GM18520 (cell line): ENCODE measurements around the gene DGKE.

Experiments
- ATAC-seq: cut with Tn5 transposase; IDR thresholded peaks from one replicate; pipeline ENCODE4 v1.9.1; 2021; ENCODE audit not compliant: unreplicated experiment

The DGKE gene

DNA sequence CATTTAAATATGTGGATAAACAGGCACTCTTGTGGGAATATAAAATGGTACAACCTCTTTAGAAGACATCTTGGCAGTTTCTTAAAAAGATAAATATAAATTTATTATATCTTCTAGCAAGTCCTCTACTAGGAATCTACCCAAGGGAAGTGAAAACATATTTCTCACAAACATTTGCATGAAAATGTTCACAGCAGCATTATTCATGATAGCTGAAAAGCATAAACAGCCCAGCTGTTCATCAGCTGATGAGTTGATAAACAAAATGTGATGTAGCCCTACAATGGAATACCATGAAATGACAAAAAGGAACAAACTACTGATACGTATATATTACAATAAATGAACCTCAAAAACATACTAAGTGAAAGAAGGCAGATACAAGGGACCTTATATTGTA, 12.0 kb downstream of the DGKE start:
- no peak for ATAC-seq

DNA sequence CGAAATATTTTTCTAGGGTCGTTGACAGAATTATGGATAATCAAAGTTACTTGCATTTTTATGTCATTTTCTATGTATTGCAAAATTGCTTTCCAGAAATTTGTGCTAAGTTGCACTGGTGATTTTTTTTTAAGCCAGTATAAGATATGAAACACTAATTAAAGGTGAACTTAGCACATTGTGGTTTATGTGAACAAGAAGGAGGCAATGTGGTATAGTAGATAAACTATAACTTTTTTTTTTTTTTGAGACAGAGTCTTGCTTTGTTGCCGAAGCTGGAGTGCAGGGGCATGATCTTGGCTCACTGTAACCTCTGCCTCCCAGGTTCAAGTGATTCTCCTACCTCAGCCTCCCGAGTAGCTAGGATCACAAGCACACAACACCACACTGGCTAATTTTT, 13.2 kb downstream of the DGKE start:
- no peak for ATAC-seq

DNA sequence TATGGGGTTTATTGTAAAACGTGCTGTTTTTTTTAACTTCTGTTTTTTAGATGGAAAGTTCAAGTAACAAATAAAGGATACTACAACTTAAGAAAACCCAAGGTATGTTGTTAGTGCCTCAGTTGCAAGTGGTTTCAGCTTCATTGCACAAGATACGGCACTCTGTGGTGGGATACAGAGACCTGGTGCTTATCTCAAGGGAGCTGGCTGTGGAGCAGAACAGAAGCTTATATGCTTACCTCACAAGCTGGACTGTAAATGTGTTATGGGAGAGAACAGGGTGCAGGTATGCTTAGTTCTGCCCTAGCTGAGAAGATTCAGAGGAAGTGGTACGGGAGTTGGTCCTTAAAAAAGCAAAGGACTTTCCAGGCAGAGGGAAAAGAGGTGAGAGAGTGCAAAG, 15.2 kb downstream of the DGKE start:
- no peak for ATAC-seq

DNA sequence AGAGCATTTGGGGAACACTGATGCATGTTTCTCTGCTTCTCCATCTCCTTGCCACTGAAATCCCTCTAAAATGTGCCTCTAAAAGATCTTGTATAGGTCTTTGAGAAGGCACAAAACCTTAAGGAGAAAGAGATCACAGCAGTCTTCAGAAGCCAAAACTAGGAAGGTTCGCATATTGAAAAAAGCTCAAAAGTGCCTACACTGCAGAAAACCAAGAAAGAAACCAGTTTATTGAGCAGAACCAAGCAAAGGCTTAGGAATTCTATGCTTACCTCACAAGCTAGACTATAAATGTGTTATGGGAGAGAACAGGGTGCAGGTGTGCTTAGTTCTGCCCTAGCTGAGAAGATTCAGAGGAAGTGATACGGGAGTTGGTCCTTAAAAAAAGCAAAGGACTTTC, 16.6 kb downstream of the DGKE start:
- no peak for ATAC-seq

DNA sequence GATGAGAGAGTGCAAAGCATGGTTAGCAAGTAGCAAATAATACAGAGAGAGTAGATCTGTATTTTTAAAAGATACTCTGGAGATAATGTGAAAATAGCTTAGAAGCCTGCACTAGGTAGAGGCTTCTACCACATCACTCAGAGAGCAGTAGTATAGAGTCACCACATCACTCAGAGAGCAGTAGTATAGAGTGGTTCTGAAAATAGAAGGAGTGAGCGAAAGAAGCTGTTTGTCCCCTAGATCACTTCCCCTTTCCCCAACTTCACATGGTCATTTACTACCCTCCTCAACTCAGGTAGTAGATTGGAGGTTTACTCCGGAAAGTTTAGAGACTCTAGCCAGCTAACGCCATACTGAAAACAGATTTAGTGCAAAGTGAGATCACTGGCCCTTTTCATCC, 17.1 kb downstream of the DGKE start:
- ATAC-seq, result no peak

DNA sequence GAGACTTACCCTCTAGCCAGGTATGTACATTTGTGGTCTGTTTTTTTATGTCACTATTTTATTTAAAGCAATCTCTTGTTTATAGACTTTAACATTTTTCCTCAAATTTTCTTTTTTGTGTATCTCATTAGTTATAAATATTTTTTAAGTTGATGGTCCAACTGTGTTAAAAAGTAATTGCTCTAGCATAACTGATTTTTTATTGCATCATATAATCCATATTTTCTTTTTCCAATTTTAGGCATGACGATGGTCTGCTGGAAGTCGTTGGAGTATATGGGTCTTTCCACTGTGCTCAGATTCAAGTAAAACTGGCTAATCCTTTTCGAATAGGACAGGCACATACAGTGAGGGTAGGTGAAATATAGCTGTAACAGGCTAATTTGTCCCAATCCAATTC, 27.9 kb downstream of the DGKE start:
- ATAC-seq, result no peak

DNA sequence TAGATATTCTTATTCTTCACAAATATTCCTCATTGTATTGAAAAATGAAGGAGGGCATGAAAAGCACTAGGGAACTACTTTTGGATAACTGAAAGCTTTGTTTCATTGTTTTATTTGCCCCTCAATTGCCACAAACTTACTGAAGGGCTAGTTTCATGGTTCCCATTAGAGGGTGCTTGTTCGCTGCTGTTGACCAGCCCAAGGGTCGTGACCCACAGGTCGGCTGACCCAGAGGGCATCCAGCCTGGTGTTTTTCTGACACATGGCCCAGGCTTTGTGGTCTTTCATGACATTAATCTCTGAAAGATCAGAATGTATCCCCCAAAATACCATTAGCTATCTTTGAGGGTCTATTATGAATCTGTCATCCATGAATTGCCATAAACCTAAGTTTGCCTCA, 30.0 kb downstream of the DGKE start:
- no peak for ATAC-seq

DNA sequence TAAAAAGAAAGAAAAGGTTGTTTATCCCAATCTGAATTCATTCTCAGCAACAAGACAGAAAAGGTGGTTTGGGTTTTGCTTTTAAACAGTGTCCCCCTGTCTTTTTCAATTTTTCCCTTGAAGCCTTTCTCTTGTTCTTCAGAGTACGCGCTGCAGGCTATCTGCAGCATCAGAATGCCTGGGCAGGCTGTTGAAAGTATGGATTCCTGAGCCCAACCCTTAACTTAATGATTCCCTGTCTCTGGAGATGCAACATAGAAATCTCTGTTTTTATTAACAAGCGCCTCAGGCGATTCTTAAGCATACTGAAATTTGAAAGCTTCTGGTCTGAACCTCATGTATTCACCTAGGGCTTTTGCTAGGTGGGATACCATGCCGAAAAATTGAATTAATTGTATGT, 32.1 kb downstream of the DGKE start:
- no peak for ATAC-seq

DNA sequence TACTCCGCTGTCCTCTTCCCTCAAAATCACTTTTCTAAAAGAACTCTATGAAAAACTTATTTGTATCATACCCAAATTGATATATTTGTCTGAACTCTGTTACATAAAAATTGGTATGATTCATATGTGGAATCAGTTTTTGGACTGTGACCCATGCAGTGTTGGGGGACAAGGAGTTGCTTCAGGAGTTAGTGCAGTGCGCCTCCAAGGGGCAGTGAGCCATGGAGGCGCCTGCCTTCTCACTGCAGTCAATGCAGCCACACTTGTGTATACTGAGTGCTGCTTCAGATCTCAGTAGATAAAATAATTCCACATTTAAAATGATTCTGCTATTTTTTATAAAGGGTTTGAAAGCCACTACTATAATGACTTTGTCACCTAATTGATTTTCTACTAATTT, 32.5 kb downstream of the DGKE start:
- ATAC-seq, result no peak

DNA sequence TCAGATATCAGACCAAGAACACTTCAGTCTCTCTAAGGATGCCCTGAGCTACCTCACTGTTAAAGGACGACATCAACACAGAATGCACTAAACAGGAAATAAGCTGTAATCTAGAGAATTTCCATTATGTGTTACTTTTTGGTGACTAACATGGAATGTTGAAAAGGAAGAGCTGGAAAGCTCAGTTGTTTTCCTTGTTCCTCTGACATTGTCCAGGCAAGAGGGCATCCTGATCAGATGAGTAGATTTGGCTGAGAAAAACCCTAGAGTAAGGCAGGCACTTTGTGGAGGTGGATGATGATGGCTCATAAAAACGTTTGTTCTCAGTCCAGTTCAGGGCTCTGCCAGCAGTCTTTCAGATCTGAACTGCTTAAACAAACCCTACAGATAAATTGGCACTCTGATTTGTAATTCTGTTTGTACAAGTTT, 34.0 kb downstream of the DGKE start:
- ATAC-seq, result no peak

DNA sequence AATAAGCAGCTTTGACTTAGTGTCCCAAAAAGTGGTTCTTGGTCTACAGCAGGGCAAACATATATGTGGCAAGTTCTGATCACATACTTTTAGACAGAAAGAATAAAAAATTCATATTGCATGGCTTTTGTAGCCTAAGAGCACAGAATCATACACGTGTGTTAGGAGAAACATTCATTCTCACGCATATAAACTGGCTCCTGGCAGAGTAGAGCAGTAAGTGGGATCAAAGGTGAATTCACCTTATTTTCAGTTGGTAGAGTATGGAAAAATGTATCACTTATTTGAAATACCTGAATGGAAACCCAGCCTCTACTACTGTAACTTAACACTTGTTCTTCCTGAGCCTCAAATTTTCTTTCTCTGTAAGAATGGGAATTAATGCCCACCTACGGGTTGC, 34.8 kb downstream of the DGKE start:
- ATAC-seq, result no peak

DNA sequence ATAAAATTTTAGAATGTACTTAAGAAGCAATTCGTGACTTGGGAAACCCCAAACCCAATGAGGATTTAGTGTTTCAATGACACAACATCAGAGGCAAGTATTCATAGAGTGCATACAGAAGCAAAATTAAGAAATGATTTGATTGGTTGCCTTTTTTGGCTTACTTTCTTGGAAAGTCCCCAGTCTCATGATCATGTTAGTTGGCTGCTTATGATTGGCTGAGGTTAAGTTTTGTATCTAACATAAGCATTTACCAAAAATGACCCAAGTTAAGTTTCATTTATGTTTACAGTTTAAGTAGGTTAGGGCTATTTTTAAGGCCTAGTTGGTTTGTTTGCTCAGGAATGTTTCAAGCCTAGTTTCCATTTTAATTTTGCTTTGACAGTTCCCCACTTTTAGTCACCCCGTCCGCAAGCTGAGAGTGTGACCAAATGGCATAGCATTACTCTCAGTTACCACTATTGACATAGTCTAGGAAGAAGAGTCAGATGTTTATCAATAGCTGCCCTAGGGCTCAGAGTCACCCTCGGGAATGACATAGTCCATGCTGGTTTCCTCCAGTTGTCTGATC, 36.2 kb downstream of the DGKE start:
- no peak for ATAC-seq

DNA sequence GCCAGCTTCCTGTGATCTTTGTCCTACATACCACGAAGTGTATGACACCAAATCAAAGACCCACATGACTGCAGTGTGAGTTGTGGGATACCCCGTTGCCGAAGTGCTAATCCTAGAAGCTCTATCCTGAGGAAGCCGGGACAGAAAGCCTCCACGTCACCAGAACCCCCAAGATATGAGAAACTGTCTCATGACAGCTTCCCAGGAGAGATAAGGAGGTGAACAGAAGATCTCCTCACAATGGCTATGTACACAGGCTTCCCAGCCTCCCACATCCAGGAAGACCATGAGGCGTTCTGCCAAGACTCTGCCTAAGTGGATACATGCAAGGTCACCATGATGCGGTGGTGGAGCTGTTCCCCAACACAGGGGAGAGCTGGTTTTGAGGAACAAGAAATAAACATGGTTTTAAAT, 42.8 kb downstream of the DGKE start:
- no peak for ATAC-seq

DNA sequence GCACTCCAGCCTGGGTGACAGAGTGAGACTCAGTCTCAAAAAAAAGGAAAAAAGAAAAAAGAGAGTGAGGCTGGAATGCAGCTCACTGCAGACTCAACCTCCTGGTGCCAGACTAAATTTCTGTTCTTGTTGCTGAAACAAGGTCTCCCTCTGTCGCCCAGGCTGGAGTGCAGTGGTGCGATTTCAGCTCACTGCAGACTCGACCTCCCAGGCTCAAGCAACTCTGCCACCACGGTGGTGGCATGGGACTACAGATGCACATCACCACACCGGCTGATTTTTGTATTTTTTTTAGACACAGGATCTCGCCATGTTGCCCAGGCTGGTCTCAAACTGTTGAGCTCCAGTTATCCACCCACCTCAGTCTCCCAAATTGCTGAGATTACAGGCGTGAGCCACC, 45.3 kb downstream of the DGKE start:
- ATAC-seq, result no peak

DNA sequence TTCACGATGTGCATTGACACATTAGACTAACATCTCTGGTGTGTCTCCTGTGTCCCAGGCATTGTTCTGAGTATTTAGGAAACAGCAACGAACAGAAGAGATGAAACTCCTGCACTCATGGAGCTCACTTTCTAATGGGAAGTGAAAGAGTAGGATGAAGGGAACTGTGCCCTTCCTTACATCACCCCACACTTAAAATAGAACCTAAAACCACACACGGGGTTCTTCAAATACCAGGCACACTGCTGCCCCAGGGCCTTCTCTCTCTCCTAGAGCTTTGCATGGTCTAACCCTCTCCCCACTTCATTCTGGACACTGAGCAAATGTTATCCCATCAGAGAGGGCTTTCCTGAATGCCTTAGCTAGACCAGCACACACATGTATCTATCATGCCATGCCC, 46.2 kb downstream of the DGKE start:
- no peak for ATAC-seq

DNA sequence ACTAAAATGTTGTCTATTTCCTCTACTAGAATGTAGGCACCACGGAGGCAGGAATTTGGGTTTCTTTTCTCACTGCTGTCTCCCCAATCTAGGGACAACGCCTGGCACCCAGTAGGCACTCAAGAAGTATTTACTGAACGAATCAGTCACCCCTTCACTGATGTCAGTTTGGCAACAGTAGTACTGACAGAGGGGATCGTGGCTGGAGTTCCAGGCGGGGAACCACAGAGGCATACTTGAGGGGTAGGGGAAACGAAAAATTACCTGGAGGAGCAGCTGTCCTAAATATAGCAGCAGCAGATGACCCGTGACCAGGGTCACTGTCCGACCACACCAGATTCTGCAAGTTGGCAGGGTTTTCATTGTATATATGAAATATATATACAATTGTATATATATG, 46.6 kb downstream of the DGKE start:
- no peak for ATAC-seq

DNA sequence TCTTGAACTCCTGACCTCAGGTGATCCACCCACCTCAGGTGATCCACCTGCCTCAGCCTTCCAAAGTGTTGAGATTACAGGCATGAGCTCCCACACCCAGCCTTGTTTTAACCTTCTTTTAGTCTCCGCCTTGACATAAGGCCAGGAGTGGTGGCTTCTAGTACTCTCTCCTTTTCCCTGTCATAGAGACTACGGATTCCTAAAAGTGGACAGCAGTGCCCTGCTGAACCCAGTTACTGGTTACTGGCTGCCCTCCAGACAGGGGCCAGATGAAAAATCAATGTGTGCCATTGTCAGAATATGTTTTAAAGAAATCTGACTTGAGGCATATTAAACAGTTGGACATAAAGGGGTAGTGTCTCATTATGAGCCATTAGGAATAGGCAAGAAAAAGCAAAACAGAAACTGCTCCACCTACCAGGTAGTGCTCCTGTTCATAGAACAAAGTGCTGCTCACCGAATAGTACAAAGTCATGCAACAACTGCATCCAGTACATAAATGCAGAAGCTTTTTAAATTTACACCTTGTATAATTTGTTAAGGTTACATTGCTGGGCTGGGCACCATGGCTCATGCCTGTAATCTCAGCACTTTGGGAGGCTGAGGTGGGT, 47.8 kb downstream of the DGKE start:
- ATAC-seq, result no peak

DNA sequence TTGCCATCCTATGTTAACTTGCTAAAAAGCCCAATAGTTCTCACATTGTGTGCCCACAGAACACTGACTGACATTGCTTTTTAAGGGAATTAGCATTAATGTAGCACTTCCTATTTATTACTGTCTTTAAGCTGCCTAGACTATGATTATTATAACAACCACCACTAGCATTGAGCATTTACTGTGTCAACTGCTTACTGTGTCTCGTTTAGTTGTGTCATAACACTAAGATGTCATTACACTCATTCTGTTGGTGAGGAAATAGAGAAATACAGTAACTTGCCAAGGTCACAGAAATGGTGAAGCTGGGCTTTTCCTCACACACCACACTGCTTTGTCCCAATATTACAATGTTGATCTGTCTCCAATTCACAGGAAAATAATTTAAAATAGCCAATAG, 49.7 kb downstream of the DGKE start:
- ATAC-seq, result no peak

DNA sequence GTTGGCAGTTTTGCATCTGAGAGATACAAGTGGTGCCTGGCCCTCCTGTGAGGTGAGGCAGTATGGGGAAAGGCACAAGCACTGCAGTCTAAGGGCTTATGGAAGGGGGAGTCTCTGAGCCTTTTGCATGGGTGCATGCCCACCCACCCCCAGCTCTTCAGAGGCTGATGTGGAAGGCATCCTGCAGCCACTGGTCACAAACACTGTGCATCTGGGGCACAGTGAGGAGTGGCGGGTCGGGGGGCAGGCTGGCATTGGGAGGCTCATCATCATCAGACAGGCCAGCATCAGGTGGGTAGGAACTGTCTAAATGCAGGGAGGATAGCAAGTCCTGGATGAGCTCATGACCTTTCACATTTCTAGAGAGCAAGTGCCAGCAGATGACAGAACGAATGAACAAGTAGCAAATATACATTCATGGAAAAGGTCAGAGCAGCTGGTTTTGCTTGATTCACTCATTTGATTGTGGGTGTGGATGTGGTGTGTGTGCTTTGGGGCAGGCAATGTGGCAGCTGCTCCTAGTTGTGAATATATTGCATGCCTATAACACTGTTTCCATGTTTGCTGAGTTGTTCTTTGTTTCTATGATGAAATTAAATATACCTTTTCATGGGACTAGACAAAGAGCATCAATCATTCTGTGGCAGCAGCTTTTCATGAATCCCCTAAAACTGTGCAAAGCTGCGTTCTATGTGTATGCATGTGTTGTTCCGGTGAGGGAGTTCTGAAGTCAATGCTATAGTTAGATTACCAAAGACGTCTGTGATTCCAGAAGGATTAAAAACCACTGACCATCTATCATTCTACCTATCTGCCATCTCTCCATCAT, 50.7 kb downstream of the DGKE start:
- no peak for ATAC-seq

DNA sequence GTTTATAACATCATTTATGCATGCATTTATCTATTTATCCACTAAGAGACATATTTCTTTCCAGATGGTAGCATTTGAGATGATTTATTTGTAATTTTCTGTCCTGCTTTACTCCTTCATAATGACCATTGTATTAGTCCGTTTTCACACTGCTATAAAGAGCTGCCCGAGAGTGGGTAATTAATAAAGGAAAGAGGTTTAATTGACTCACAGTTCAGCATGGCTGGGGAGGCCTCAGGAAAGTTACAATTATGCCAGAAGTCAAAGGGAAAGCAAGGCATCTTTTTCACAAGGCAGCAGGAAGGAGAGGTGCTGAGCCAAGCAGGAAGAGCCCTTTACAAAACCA, 51.3 kb downstream of the DGKE start:
- ATAC-seq, result no peak

DNA sequence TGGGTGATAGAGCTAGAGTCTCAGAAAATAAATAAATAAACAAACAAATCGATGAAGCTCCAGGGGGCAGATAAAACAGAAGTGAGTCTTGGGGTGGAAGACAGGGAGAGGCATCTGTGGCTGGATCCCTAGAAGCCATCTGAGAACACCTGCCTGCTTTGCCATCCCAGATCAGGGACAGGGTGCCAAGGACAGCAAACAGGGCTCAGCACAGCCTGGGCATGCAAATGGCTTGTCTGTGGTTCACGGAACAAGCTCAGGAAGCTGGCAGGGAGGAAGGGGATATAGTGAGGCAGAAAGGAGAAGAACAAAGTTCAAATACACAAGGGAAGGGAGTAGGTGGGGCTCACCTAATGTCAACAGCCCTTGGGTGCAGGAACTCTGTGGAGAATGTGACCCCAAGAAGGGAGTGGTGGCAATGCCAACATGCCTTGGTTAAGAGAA, 52.4 kb downstream of the DGKE start:
- no peak for ATAC-seq

DNA sequence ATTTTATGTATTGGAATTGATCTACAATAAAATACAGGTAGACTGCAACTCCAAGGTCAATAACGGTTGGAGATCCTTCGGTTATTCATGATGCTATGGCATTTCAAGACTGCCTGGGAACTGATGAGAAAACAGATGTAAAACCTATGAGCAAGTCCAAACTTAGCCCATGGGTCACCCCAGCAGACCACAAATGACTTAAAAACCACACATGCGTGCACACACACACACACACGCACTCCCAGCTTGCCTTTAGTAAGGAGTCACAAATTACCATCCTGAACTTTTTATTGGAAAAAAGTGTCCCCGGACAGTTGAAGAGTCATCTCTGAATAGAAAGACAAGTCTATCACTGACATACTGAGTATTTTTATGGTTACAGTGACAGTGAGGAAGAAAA, 53.2 kb downstream of the DGKE start:
- ATAC-seq, result no peak
